Activated naive CD8-positive, alpha-beta T cell treated with anti-CD3 and anti-CD28 coated beads, Interleukin-2, amount 10 ng/mL, durations not matched to agents 7 days and 5 days (primary cell): Measurements from ENCODE around the gene PRPF19. TPM values are rescaled to one million over a fixed set of nuclear protein-coding genes. Genes with fewer than 3 reads are reported as not detected.

ENCODE experiments used
- ATAC-seq: fragments of 150-1000 bp; cut with Tn5 transposase; one replicate; pipeline ENCODE4 v1.10.0; 2021; ENCODE audit warnings: low read depth, moderate library complexity
- POLR2A ChIA-PET: fragments of 350-600 bp; sonication (Branson Sonifier 250); formaldehyde crosslinking; loops from one replicate; lab custom pipeline; 2021; ENCODE audit warnings: antibody characterized with exemption; lab: Charles Lee
- DNase-seq: peaks from one replicate; pipeline ENCODE4 v3.0.0; 2021
- H3K27ac Mint-ChIP-seq: one replicate; pipeline ENCODE4 v1.8.0; 2022; ENCODE audit warnings: mild to moderate bottlenecking, mixed read lengths
- H3K27me3 Mint-ChIP-seq: one replicate; pipeline ENCODE4 v1.8.0; 2022; ENCODE audit warnings: mild to moderate bottlenecking, moderate library complexity, mixed read lengths
- H3K36me3 Mint-ChIP-seq: one replicate; pipeline ENCODE4 v1.8.0; 2021; ENCODE audit warnings: mild to moderate bottlenecking, mixed read lengths
- H3K4me1 Mint-ChIP-seq: one replicate; pipeline ENCODE4 v1.8.0; 2021; ENCODE audit warnings: mixed read lengths
- H3K4me3 Mint-ChIP-seq: one replicate; pipeline ENCODE4 v1.8.0; 2022; ENCODE audit warnings: mild to moderate bottlenecking, moderate library complexity, mixed read lengths
- H3K9me3 Mint-ChIP-seq: one replicate; pipeline ENCODE4 v1.8.0; 2021; ENCODE audit warnings: mixed read lengths
- total RNA-seq, 2 experiments: library from RNA; stranded (reverse); gene quantifications; one replicate each; pipeline ENCODE4 v1.2.3, GENCODE V29; 2021

PRPF19 gene
- 100 to 1,000 TPM in 1 of 2 experiments, 10 to 100 TPM in 1; 97.7 to 103 TPM for total RNA-seq

GRCh38 chr11:60906132-60906972 lies at the start of gene PRPF19:
PRPF19 (minus strand) TSS chr11:60906585; CDS start chr11:60906382, 203 bp downstream.
- H3K4me1 Mint-ChIP-seq: peaks cover 38% of the 10 kb centered on the region
- no peaks in the 10 kb centered on the region for H3K27me3 Mint-ChIP-seq
- H3K4me3 Mint-ChIP-seq: peak within 1 kb of the TSS; percentile 81
- peak; percentile 93 for ATAC-seq
- peak within 1 kb of the TSS; percentile 91 for H3K27ac Mint-ChIP-seq
- POLR2A ChIA-PET: interaction anchor here (0.6 to 1.8 kb wide), 6 partner anchors 8 to 207 kb away, joined by 3 to 20 read pairs (median 4); partner anchors contain the start of gene TMEM109
- no peaks in the 10 kb centered on the region for H3K9me3 Mint-ChIP-seq
- DNase-seq: peak; percentile 98
- no peaks in the 10 kb centered on the region for H3K36me3 Mint-ChIP-seq

- peaks cover 28% of the 10 kb centered on the region for H3K27me3 Mint-ChIP-seq
- POLR2A ChIA-PET: no interaction called here
- H3K27ac Mint-ChIP-seq: no peak overlapping the region
- no peak overlapping the region for H3K4me3 Mint-ChIP-seq
- H3K4me1 Mint-ChIP-seq: peaks cover 22% of the 10 kb centered on the region
- no peak for DNase-seq
- ATAC-seq: no peak
- H3K9me3 Mint-ChIP-seq: no peaks in the 10 kb centered on the region
- no peaks in the 10 kb centered on the region for H3K36me3 Mint-ChIP-seq
Measured at GRCh38 chr11:60955571-60955970, 49.2 kb upstream of the PRPF19 start.

DNA sequence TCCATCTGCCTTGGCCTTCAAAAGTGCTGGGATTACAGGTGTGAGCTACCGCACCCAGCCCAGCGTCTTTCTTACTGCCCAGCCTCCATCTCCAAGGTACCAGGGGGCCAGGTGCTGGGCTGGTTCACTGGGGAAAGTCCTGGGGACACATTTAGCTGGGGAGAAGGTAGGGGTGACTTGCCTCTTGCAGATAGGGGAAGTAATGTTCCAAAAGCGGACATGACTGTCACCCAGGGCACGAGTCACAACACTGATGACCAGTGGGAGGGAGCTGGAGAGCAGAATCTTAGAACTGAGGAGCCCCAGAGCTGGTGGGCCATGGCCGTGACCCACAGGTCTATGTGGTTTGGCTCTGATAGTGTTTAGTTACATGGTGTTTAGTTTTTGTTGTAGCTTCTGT lies 48.0 kb upstream of the PRPF19 start:
- H3K4me1 Mint-ChIP-seq: peaks cover 25% of the 10 kb centered on the region
- POLR2A ChIA-PET: interaction anchor here (0.8 to 3.2 kb wide), 3 partner anchors 12 to 23 kb away, joined by 3 to 9 read pairs (median 5); partner anchors contain the start of gene CD6

DNA sequence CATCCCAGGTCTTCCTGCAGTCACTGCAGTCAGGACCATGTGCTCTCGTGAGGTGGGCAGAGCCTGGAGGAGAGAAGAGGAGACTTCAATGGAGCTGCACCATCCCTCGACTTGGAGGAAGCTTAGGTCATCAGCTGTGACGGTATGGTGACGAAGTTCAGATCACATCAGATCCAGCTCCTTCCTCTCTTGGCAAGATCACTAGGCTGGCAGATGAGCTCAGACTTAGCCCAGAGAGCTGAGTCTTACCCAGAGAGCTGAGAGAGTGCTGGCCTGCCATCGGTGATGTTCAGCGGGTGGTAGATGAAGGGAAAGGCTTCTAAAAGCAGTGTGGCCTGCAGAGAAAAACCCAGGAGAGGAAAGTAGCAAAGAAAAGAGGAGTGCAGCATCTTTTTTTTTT lies 47.4 kb upstream of the PRPF19 start:
- Mint-ChIP-seq H3K4me3 (no peak overlapping the region), H3K36me3 (no peaks in the 10 kb centered on the region), H3K9me3 (no peaks in the 10 kb centered on the region), H3K27ac (no peak overlapping the region), H3K4me1 (peaks cover 25% of the 10 kb centered on the region), H3K27me3 (peaks cover 21% of the 10 kb centered on the region)
- POLR2A ChIA-PET: interaction anchor here (0.9 to 3.2 kb wide), 2 partner anchors 18 to 23 kb away, joined by 3 to 9 read pairs; partner anchors contain the start of gene CD6
- ATAC-seq (no peak), DNase-seq (no peak)

More for the DNA sequence above, 48.0 kb upstream of the PRPF19 start:
- H3K36me3 Mint-ChIP-seq: no peaks in the 10 kb centered on the region
- ATAC-seq: no peak
- H3K9me3 Mint-ChIP-seq: no peaks in the 10 kb centered on the region
- H3K4me3 Mint-ChIP-seq: no peak overlapping the region
- no peak for DNase-seq
- H3K27ac Mint-ChIP-seq: no peak overlapping the region
- H3K27me3 Mint-ChIP-seq: peaks cover 21% of the 10 kb centered on the region

DNA sequence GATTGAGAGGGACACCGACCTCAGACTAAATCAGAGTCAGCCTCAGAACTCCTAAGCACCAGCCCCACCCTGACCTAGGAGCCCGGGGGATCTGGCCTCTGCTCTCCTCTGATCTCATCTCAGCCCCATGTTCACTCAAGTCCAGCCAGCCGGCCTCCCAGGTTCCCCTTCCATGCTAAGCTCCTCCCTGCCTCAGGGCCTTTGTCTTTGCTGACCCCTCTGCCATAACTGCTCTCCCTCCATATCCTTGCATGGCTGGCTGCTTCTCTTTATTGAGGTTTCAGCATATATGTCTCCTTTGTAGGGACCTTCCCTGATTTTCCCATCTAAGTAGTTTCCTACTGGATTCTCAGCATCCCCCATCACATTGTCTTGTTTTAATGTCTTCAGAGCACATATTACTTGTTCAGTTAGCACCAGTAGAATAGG lies 46.4 kb upstream of the PRPF19 start:
- ATAC-seq: no peak
- Mint-ChIP-seq H3K27me3 (peaks cover 20% of the 10 kb centered on the region), H3K9me3 (no peaks in the 10 kb centered on the region), H3K4me1 (peaks cover 25% of the 10 kb centered on the region), H3K4me3 (peak overlapping the region; percentile 87), H3K36me3 (no peaks in the 10 kb centered on the region), H3K27ac (peak overlapping the region; percentile 28)
- POLR2A ChIA-PET: interaction anchor here (1.1 to 3.2 kb wide), 2 partner anchors 19 to 38 kb away, joined by 3 to 9 read pairs; partner anchors contain the start of gene CD6
- no peak for DNase-seq

- Mint-ChIP-seq H3K27me3 (peaks cover 13% of the 10 kb centered on the region), H3K27ac (peak within 1 kb of the TSS; percentile 87), H3K36me3 (no peaks in the 10 kb centered on the region), H3K9me3 (no peaks in the 10 kb centered on the region), H3K4me3 (peak within 1 kb of the TSS; percentile 87), H3K4me1 (peaks cover 25% of the 10 kb centered on the region)
- DNase-seq: peak; percentile 55
- POLR2A ChIA-PET: interaction anchor here (1.1 to 3.2 kb wide), 3 partner anchors 20 to 38 kb away, joined by 3 to 9 read pairs (median 3); partner anchors contain the start of genes CD6 and TMEM109
- ATAC-seq: peak; percentile 89
Measured at GRCh38 chr11:60951904-60952741, 45.7 kb upstream of the PRPF19 start, which contains the start of gene SLC15A3. SLC15A3 (minus strand) TSS chr11:60952176; CDS start chr11:60951551, 625 bp downstream.

- Mint-ChIP-seq H3K36me3 (no peaks in the 10 kb centered on the region), H3K9me3 (no peaks in the 10 kb centered on the region), H3K27ac (peak overlapping the region; percentile 87), H3K4me1 (peaks cover 25% of the 10 kb centered on the region), H3K27me3 (peaks cover 8% of the 10 kb centered on the region), H3K4me3 (peak overlapping the region; percentile 87)
- ATAC-seq (peak; percentile 5), DNase-seq (no peak)
- POLR2A ChIA-PET: interaction anchor here (1.1 to 3.2 kb wide), 4 partner anchors 11 to 38 kb away, joined by 3 to 9 read pairs (median 3); partner anchors contain the start of genes CD6 and TMEM109
Measured at GRCh38 chr11:60951606-60951903, 45.2 kb upstream of the PRPF19 start.

DNA sequence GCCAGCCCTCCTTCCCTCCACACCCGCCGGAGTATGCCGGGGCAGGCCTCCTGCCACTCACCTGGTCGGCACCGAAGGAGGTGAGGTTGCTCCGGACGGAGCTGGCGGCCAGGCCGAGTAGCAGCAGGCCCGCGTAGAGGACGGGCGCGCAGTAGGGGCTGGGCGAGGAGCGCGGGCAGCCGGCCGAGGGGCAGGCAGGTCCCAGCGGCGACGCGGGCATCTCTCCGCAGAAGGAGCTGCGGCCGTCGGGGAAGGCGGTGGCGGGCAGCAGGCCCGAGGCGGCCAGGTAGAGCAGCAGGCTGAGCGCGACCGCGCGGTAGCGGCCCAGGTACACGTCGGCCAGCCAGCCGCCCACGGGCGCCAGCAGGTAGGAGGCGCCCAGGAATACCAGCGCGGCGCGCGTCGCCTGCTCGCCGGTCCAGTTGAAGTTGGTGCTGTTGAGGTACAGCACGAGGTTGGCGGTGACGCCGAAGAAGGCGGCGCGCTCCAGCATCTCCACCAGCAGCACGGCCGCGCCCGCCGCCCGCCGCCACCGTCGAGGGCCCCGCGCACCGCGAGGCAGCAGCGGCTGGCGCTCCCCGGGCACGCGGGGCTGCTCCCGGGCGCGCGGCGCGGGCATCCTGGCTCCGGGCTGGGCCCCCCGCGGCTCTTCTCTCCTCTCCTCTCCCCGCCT lies 44.7 kb upstream of the PRPF19 start:
- Mint-ChIP-seq H3K9me3 (no peaks in the 10 kb centered on the region), H3K27me3 (peaks cover 8% of the 10 kb centered on the region), H3K36me3 (no peaks in the 10 kb centered on the region), H3K27ac (peak overlapping the region; percentile 87), H3K4me1 (peaks cover 25% of the 10 kb centered on the region), H3K4me3 (peak overlapping the region; percentile 87)
- ATAC-seq (peak; percentile 20), DNase-seq (peak; percentile 65)
- POLR2A ChIA-PET: interaction anchor here (1.2 to 1.4 kb wide), 2 partner anchors 11 to 37 kb away, joined by 3 read pairs; partner anchors contain the start of gene TMEM109

DNA sequence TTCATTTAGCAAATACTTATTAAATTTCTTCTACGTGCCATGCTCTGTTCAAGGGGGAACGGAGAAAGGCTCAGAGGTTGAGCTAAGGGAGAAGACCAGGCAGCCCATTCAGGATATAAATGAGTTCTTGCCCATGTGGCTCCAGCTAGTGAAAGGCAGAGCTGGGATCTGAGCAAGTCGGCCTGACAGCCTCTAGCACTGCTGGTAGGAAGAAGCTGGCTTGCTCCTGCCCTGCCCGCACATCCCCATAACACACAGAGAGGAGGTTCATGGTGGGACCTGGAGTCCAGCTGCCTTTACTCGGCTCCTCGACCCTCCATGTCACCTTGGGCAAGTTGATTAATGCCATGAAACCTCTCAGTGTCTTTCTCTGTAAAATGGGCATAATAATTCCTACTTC lies 43.6 kb upstream of the PRPF19 start:
- H3K9me3 Mint-ChIP-seq: no peaks in the 10 kb centered on the region
- peak overlapping the region; percentile 39 for H3K4me3 Mint-ChIP-seq
- peaks cover 21% of the 10 kb centered on the region for H3K4me1 Mint-ChIP-seq
- peaks cover 10% of the 10 kb centered on the region for H3K27me3 Mint-ChIP-seq
- no peak for DNase-seq
- no peak overlapping the region for H3K27ac Mint-ChIP-seq
- POLR2A ChIA-PET: no interaction called here
- no peak for ATAC-seq
- no peaks in the 10 kb centered on the region for H3K36me3 Mint-ChIP-seq

DNA sequence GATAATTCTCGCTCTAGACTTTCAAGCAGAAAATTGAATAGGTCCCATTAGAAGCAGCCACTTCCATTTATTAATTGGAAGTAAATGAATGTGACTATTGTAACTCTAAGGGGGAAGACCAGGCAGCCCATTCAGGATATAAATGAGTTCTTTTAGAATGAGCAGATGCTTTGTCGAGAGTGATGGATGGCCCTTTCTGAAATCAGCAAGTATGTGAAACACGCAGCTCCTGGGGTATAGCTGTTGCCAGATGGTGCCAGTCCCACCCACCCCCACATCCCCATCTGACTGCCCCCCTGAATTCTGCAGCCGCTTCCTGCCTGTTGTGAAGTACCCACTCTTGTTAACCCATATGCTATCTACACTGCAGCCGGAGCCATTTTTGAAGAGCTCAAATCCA lies 41.9 kb upstream of the PRPF19 start:
- H3K36me3 Mint-ChIP-seq: peaks cover 5% of the 10 kb centered on the region
- H3K4me3 Mint-ChIP-seq: no peak overlapping the region
- POLR2A ChIA-PET: no interaction called here
- peaks cover 19% of the 10 kb centered on the region for H3K4me1 Mint-ChIP-seq
- peaks cover 8% of the 10 kb centered on the region for H3K27me3 Mint-ChIP-seq
- no peak for DNase-seq
- no peak for ATAC-seq
- no peaks in the 10 kb centered on the region for H3K9me3 Mint-ChIP-seq
- H3K27ac Mint-ChIP-seq: no peak overlapping the region

- ATAC-seq (no peak), DNase-seq (no peak)
- H3K27me3 Mint-ChIP-seq: peaks cover 8% of the 10 kb centered on the region
- no peaks in the 10 kb centered on the region for H3K9me3 Mint-ChIP-seq
- peaks cover 15% of the 10 kb centered on the region for H3K4me1 Mint-ChIP-seq
- H3K36me3 Mint-ChIP-seq: peaks cover 5% of the 10 kb centered on the region
- H3K4me3 Mint-ChIP-seq: no peak overlapping the region
- H3K27ac Mint-ChIP-seq: no peak overlapping the region
- POLR2A ChIA-PET: no interaction called here
Measured at GRCh38 chr11:60947700-60948099, 41.3 kb upstream of the PRPF19 start.

GRCh38 chr11:60946601-60947264 lies 40.3 kb upstream of the PRPF19 start:
- Mint-ChIP-seq H3K4me1 (peaks cover 6% of the 10 kb centered on the region), H3K27ac (no peak overlapping the region), H3K27me3 (peaks cover 7% of the 10 kb centered on the region), H3K36me3 (peaks cover 5% of the 10 kb centered on the region), H3K4me3 (no peak overlapping the region), H3K9me3 (no peaks in the 10 kb centered on the region)
- no peak for ATAC-seq
- POLR2A ChIA-PET: no interaction called here
- DNase-seq: no peak
